ENCODE results near the gene HRH1. TPM values are rescaled to one million over a fixed set of nuclear protein-coding genes. Genes with fewer than 3 reads are reported as not detected.

Gene HRH1
- total and polyA plus RNA-seq, 2 donors (not counting 1 experiment from before 2014, with no cell fraction given) = not detected

DNA sequence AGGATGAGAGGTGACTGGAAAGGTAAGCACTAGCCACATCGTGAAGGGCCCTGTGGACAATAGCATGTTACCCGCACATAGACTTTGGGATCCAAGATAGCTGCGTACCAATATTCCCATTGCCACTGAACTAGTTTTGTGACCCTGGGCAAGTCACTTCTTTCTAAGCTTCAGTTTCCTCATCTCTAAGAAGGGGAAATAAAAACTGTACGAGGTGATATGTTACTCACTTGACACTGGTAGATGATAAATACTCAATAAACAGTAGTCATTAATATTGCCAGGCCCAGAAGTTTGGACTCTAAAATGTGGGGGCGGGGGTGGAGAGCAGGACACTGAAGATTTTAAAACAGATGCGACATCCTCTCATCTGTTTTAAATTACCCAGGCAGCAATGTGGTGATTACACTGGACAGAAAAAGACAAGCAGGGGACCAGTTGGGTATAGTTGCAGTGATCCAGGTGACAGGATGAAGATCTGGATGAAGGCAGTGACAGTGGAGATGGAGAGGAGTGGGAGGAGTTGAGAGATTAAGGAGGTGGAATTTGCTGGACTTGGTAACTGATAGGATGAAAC, 120.4 kb downstream of the HRH1 start:
- ChIA-PET POLR2A (no interaction called here), CTCF (no interaction called here)
- WGBS (ENCODE audit: insufficient coverage) = 100% methylated on average over 2 of the region's 6 CpGs
- Mint-ChIP-seq H3K27ac (peak overlapping the region; percentile 76), H3K4me3 (peak overlapping the region; percentile 97), H3K9me3 (ENCODE audit: insufficient read depth) (peaks cover 5% of the 10 kb centered on the region), H3K4me1 (peaks cover 47% of the 10 kb centered on the region), H3K27me3 (no peaks in the 10 kb centered on the region)
- intact Hi-C loops (cut with micrococcal nuclease) = loop anchor here (5.0 kb wide), 1 partner anchor 1538 kb away; no protein-coding TSS in a partner anchor
- ATAC-seq (ENCODE audit: low read depth) = no peak
- H3K27me3 ChIP-seq (replicated peaks in 1 of 4; ENCODE audit: control extremely low read depth in 1 of 4, control insufficient read depth in 3 of 4, insufficient read depth in 4 of 4, low read length in 3 of 4) = no peaks in the 10 kb centered on the region
- H3K79me2 ChIP-seq (ENCODE audit: control insufficient read depth, insufficient read depth, low read length) = peaks cover 67% of the 10 kb centered on the region
- H4K20me1 ChIP-seq (ENCODE audit: control insufficient read depth, insufficient read depth, low read length, poor library complexity, severe bottlenecking) = no peaks in the 10 kb centered on the region
- H3K9me3 ChIP-seq (ENCODE audit: control extremely low read depth in 1 of 3, control insufficient read depth in 2 of 3, insufficient read depth in 1 of 3, low read length in 2 of 3) = peaks cover 0 to 5% (median 1%) of the 10 kb centered on the region in 3 donors
- peaks cover 0 to 8% of the 10 kb centered on the region in 2 experiments for H3K36me3 ChIP-seq (replicated peaks in 1 of 2; ENCODE audit: control extremely low read depth in 1 of 2, control insufficient read depth in 1 of 2, extremely low read depth in 1 of 2, insufficient read depth in 2 of 2, low read length in 1 of 2)
- H2AFZ ChIP-seq (ENCODE audit: insufficient read depth, low read depth, low read length, poor library complexity, severe bottlenecking) = no peak overlapping the region
- H3K4me3 ChIP-seq (ENCODE audit: control extremely low read depth in 1 of 5, extremely low read depth in 1 of 5, insufficient read depth in 1 of 5, low read depth in 2 of 5, low read length in 4 of 5) = no peak overlapping the region
- DNase-seq = no peak
- TF ChIP-seq, protein P1, sequence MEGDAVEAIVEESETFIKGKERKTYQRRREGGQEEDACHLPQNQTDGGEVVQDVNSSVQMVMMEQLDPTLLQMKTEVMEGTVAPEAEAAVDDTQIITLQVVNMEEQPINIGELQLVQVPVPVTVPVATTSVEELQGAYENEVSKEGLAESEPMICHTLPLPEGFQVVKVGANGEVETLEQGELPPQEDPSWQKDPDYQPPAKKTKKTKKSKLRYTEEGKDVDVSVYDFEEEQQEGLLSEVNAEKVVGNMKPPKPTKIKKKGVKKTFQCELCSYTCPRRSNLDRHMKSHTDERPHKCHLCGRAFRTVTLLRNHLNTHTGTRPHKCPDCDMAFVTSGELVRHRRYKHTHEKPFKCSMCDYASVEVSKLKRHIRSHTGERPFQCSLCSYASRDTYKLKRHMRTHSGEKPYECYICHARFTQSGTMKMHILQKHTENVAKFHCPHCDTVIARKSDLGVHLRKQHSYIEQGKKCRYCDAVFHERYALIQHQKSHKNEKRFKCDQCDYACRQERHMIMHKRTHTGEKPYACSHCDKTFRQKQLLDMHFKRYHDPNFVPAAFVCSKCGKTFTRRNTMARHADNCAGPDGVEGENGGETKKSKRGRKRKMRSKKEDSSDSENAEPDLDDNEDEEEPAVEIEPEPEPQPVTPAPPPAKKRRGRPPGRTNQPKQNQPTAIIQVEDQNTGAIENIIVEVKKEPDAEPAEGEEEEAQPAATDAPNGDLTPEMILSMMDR (IDR thresholded peaks at IDR 0.05) = no peak
- no peak for TF ChIP-seq EZH2 (IDR thresholded peaks at IDR 0.05; ENCODE audit: borderline replicate concordance, insufficient read depth, low read depth, low read length, poor library complexity, severe bottlenecking)
- H3K27ac ChIP-seq (ENCODE audit: low read length in 2 of 2) = no peak overlapping the region
- H3K4me2 ChIP-seq (replicated peaks; ENCODE audit: low read depth, low read length, poor library complexity, severe bottlenecking) = no peak overlapping the region
- peaks cover 17 to 20% of the 10 kb centered on the region in 2 donors for H3K4me1 ChIP-seq (ENCODE audit: control insufficient read depth in 2 of 2, insufficient read depth in 2 of 2, low read length in 2 of 2)
- H3K9ac ChIP-seq (ENCODE audit: low read length) = no peak overlapping the region

DNA sequence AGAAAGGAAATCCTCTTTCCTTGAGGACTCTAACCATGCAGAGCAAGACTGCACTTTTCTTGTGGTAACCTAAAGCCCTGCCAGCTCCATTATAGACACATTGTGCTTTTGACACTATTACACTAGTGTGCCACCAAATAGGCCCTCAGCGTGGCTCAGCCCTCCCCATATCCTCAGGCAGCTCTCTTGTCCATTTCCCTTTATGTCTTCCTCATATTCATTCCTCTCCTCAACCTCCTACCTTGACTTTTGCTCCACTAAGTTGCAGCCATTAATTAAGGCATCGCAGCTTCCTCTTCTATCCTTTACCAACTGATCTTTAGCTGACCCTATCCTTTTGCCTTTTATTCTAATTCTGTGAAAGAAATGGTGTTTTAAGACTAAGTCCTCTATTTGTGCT, 121.6 kb downstream of the HRH1 start:
- H3K4me2 ChIP-seq (replicated peaks; ENCODE audit: low read depth, low read length, poor library complexity, severe bottlenecking) = no peak overlapping the region
- H3K27ac Mint-ChIP-seq = no peak overlapping the region
- H3K4me3 Mint-ChIP-seq = no peak overlapping the region
- no peak overlapping the region for H3K27ac ChIP-seq (ENCODE audit: low read length in 2 of 2)
- no peaks in the 10 kb centered on the region for H3K27me3 Mint-ChIP-seq
- ChIA-PET POLR2A (no interaction called here), CTCF (no interaction called here)
- H3K9me3 ChIP-seq (ENCODE audit: control extremely low read depth in 1 of 3, control insufficient read depth in 2 of 3, insufficient read depth in 1 of 3, low read length in 2 of 3) = peaks cover 0 to 5% (median 1%) of the 10 kb centered on the region in 3 donors
- H3K79me2 ChIP-seq (ENCODE audit: control insufficient read depth, insufficient read depth, low read length) = peaks cover 78% of the 10 kb centered on the region
- no peak overlapping the region for H2AFZ ChIP-seq (ENCODE audit: insufficient read depth, low read depth, low read length, poor library complexity, severe bottlenecking)
- peaks cover 47% of the 10 kb centered on the region for H3K4me1 Mint-ChIP-seq
- ATAC-seq (ENCODE audit: low read depth) (no peak), DNase-seq (no peak)
- H3K9me3 Mint-ChIP-seq (ENCODE audit: insufficient read depth) = peaks cover 5% of the 10 kb centered on the region
- intact Hi-C loops (cut with micrococcal nuclease) = no loop called here
- 67% methylated on average over 1 of the region's 2 CpGs for WGBS (ENCODE audit: insufficient coverage)
- H3K4me3 ChIP-seq (ENCODE audit: control extremely low read depth in 1 of 5, extremely low read depth in 1 of 5, insufficient read depth in 1 of 5, low read depth in 2 of 5, low read length in 4 of 5) = no peak overlapping the region
- no peaks in the 10 kb centered on the region for H4K20me1 ChIP-seq (ENCODE audit: control insufficient read depth, insufficient read depth, low read length, poor library complexity, severe bottlenecking)
- no peaks in the 10 kb centered on the region for H3K27me3 ChIP-seq (replicated peaks in 1 of 4; ENCODE audit: control extremely low read depth in 1 of 4, control insufficient read depth in 3 of 4, insufficient read depth in 4 of 4, low read length in 3 of 4)
- H3K4me1 ChIP-seq (ENCODE audit: control insufficient read depth in 2 of 2, insufficient read depth in 2 of 2, low read length in 2 of 2) = peaks cover 17 to 20% of the 10 kb centered on the region in 2 donors
- no peak for TF ChIP-seq EZH2 (IDR thresholded peaks at IDR 0.05; ENCODE audit: borderline replicate concordance, insufficient read depth, low read depth, low read length, poor library complexity, severe bottlenecking)
- H3K9ac ChIP-seq (ENCODE audit: low read length) = no peak overlapping the region
- peaks cover under 1 to 10% of the 10 kb centered on the region in 2 experiments for H3K36me3 ChIP-seq (replicated peaks in 1 of 2; ENCODE audit: control extremely low read depth in 1 of 2, control insufficient read depth in 1 of 2, extremely low read depth in 1 of 2, insufficient read depth in 2 of 2, low read length in 1 of 2)
